HK-2 (cell line): ENCODE data around the gene SERGEF.

Experiments used
- DNase-seq: peaks from one replicate; pipeline ENCODE4 v3.0.0-alpha.2; 2018; ENCODE audit not compliant: unreplicated experiment

SERGEF gene

DNA sequence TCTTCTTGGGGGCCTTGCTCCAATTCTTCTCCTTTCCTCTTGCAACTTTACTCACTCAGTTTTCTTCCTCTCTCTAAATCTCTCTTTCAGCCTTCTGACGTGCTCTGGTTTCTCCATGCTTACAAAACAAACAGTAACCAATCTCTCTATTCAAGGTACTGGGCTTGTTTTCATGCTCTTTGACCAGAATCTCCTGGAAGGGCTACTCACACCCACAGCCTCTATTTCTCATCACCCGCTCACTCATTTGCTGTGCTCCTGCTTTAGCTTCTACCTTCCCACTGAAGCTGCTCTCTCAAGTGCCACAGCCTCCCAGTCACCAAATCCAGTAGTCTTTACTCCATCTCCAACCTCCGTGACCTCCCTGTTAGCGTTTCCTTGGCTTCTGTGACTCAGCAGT is 60.4 kb downstream of the SERGEF start:
- no peak for DNase-seq

DNA sequence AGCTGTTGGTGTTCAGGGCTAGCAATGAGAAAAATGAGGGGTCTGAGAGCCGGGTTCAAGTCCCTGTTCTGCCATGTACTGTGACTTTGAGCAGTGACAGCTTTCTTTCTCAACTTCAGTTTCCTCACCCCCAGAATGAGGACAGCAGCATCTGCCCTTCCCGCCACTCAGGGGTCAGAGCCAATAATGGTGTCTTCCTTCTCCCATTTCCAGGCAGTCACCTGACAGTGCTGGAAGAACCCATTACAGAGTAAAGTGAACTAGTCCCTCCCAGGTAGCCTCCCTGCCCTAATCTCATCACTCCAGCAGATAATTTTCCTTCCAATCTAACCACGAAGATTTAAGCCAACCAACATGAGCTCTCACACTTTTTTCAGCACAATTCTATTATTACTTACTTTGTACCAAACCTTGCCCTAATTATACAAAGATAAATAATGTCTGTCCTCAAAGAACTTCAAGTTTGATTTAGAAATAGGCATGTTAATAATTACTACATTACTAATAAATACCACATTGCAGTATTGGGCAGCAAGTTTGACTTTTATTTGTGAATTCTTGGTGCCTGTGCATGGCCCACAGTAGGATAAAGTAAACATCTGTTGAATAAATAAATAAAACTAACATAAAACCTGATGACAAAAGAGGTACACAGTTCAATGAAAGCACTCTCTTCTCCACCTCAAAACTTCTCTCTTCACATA is 61.0 kb downstream of the SERGEF start:
- no peak for DNase-seq

DNA sequence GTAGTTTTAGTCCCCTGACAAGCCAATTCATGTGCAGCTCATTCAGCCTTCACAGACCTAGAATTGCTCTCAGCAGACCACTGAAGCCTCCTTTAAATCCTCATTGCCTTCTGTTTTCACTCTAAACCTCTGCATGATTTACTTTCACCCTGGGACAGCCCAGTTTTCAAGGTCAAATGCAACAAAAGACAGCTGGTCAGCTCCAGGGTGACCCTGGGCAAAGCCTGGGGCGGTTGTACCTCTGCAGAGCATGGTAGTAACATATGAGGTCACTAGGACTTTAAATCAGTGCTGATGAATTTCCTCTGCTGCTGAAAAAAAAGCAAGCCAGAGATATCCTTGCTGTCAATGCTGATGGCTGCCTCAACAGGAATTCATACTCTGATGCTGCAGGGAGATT is 62.2 kb downstream of the SERGEF start:
- no peak for DNase-seq

DNA sequence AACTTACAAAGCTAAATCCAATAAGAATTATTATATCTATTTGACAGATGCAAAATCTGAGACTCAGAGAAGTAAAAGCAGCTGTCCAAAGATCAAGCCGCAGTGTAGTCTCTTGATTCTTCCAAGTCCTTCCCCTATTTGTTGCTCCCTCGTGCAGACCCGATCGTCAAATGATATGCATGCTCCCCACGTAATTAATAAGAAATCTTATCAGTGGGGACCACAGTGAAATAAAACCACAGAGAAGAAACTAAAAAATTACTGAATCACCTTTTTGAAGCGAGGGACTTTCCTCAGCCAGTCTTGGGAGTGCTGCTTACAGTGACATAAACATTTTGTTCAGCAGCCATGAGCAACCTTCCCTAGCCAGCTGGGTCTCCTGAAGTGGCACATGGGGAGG is 64.6 kb downstream of the SERGEF start:
- no peak for DNase-seq

DNA sequence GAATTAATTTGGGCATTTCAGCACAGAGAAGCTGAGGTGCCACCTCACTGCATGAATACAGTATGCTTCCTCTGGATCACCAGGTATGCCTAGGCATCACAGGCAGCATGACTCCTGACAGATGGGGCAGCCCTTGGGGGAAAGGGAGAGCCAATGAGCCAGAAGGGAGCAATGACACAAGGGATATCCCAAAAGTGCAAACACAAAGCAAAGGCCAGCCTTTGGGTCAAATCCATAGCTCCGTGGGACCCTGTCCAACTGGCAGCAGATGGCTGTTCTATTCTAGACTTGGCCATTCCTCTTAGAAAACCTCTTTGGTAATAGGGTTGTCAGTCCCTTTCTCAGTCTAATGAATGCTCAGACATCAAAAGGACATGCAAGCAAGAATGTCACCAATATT is 73.3 kb downstream of the SERGEF start:
- no peak for DNase-seq

DNA sequence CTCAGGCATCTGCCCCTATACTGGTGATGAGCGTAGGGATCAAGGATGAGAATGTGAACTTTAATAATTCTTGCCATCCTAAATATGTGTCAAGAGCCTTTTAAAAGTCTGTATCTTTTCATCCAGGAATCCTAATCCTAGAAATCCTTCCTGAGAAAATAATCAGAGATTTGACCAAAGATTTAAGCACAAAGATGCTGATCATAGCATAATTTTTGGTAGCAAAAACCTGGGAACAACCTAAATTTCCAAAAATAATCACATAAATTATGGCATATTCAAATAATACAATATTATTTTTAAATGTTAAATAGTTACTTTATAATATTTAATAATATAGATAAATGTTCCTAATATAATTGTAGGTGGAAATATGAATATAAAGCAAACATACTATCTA is 76.1 kb downstream of the SERGEF start:
- no peak for DNase-seq

DNA sequence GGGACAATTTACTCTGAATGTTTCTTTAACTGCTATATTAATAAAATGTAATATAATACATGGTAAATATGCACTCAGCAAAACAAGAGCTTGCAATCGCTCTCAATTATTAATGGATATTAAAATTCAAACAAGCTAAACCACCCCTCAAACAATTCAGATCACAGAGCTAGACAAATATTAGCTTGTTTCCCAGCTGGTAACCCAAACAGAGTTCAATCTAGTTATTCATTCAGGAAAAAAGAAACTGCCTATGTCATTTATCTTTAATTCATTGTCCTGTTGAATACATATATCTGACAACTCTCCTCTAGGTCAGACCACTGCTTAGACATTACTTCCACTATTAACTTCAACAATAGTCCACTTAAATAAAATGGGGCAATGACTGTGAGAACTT is 78.7 kb downstream of the SERGEF start:
- DNase-seq, result no peak

DNA sequence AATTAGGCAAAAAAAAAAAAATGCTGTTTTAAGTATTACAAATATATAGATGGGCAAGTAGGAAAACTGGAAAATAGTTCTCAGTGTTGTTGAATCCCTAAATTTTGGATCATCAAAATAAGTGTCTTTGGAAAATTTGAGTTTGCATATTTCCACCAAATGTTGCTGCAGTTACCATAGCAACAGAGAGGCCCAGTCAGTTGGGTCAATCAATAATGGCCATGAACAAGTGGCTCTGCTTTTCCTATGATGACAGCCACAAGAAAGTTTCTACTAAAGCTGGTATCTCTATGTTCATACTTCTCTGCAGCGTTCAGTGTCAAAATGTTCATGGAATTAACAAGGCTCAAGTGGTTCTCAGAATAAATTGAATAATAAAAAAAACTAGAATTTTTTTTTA is 79.1 kb downstream of the SERGEF start:
- no peak for DNase-seq

DNA sequence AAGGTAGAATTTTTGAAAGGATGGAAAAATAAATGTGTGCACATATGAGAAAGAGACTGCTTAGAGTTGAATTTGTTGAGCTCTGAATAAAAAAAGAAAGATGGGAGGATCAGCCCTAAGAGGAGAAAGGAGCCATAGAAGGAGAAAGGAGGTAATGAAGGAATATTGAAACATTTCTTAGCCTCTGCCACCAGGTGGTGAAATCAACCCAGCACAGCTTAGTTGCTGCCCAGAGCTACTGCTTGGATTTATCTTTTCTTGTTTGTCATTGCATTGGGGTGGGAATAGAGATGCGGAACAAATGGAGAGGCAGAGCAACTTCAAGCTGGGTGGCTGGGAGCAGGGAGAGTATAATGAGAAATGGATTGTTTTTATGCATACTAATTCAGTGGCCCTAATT is 80.4 kb downstream of the SERGEF start:
- no peak for DNase-seq

DNA sequence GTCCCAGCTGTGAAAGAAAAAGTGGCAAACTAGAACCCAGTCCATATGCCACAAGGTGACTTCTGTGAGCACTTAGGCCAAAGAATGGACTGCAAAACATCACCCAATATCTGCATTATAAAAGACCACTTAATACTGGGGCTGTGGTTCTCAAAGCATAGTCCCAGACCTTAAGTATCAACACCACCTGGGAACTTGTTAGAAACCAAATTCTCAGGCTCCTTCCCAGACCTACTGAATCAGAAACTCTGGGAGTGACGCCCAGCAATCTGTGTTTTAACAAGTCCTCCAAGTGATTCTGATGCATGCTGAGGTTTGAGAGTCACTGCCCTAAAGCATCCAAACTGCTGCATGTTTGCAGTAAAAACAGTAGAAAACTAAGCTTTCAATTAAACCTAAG is 81.3 kb downstream of the SERGEF start:
- no peak for DNase-seq

DNA sequence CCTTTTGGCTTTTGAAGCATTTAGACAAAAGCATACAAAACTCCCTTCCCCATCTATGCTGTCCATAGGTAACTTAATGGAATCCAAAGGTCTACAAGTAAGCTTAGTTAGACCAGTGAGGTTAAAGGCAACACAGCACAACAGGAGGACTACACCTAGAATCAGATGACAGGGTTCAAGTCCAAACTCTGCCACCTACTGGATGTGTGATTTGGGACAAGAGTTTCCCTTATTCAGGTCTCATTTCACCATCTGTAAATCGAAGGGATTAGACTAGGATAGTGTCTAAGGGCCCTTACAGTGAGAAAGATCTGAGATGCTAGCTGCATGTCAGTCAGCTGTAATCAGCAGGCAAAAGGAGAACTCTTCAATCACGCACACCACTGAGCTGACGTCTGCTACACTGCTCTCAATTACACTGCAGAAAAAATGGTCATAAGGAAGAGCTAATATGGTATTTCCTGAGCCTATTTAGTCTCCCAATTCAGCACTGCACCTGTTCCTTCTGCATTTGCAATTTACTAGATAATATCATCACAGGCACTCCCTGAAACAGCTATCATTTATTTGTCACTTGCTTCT is 82.2 kb downstream of the SERGEF start:
- no peak for DNase-seq

DNA sequence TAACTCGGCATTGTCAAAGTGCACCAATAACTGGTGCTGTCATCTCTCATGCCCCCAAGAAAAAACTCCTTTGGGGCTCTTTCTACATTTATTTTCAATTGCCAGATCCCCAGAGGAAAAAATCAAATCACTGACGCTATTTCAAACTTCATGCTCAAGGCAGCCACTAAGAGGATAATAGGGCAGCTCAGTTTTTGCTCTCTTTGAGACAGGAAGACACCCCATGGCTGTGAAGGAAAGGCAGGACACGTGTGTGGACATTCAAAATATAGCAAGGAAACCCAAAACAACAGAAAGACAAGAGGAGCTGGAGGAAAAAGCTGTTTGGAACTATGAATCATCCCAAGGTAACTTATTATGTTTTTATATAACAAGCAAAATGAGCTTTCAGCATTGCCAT is 83.7 kb downstream of the SERGEF start:
- DNase-seq, result no peak

DNA sequence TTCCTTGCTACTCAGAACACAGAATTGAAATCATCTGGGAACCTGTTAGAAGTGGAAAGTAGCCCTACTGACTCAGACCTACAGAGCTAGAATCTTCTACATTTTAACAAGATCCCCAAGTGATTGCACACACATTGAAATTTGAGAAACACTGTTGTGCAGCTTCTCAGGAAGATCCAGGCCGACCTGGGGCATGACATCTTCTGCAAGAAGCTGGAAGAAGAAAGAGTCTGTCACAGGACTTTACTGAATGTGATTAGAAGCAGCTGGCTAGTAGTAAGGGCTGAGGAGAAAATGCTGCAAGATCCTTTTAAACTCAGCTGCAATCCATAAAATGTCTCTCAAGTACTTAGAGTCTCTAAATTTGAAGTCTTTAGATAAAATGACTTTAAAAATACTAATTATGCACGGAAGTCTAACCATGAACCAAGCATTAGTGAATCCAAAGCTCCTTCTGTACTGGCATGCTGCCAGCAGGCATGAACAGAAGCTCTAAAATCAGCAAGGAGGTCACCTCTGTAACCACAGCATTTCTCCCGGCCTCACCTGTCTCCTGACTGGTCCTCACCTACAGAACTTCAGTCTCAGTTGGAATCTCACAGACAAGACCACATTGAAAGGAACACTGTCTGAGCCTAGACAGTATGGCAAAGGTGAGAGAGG is 85.0 kb downstream of the SERGEF start:
- DNase-seq, result no peak

DNA sequence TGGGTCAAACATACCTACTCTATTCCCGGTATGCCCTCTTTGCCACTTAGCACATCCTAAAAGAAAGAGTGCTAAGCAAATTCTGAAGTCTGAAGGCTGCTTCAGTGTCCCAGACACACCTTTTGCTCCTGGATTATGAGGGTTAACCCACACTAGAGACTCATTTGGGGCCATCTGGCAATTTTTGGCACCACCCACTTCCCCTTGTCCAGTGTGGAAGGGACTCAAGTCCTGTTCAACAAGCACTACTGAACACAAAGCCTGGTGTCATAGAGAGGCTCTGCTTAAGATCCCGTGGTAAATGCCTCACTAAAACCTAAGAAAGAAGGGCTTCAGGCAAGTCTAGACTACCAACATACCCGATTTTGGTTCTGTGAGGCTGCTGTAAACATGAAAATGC is 85.8 kb downstream of the SERGEF start:
- no peak for DNase-seq

DNA sequence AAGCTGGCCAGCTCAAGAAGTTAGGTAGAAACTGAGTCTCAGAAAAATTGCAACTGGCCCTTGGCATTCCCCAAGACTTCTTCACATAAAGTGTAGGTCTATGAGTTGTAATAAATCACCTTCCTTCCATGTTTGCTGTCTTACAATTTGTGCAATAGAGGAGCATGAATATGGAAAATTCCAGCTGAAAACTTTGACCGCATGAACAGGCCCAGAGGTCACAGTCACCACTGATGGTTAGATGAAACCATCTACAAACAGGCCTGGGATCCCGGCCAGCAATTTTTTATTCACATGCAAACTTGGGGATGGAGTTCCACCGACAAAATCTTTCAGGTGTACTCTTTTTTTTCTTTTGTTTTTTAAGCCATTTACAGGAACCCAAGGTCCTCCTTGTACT is 88.1 kb downstream of the SERGEF start:
- no peak for DNase-seq

DNA sequence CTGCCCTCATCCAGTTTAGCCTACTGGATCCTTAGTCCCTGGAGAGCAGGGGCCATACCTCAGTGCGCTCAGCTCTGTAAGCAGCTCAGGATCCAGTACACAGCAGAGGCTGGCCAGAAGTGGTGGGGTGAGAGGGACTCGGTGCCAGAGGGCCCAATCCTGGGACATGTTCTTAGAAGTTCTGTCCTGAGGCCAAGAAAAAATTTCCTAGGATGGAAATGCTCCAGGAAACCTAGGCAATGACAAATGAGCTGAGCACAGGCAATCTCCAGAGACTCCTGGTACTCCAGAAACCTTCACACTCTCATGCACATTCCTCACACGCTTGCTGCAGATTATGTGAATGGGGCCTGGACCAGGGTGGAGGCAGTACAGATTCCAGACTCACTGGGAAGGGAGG is 89.6 kb downstream of the SERGEF start:
- DNase-seq, result no peak

DNA sequence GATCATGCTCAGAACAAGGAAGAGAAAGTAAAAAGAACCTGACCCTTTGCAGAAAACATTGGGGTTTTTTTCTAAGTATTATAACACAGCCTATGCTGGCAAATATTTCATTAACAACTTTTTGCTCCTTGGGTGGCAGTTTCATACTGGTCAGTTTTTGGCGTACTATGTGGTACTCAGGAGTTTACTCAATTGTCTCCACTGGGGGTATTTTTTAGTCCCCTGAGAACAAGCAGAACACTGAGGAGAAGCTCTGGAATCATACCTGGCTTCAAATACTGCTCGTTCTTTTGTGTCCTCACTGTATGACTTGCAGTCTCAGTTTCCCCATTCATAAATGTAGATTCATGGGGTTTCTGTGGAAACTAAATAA is 90.4 kb downstream of the SERGEF start:
- DNase-seq, result no peak

DNA sequence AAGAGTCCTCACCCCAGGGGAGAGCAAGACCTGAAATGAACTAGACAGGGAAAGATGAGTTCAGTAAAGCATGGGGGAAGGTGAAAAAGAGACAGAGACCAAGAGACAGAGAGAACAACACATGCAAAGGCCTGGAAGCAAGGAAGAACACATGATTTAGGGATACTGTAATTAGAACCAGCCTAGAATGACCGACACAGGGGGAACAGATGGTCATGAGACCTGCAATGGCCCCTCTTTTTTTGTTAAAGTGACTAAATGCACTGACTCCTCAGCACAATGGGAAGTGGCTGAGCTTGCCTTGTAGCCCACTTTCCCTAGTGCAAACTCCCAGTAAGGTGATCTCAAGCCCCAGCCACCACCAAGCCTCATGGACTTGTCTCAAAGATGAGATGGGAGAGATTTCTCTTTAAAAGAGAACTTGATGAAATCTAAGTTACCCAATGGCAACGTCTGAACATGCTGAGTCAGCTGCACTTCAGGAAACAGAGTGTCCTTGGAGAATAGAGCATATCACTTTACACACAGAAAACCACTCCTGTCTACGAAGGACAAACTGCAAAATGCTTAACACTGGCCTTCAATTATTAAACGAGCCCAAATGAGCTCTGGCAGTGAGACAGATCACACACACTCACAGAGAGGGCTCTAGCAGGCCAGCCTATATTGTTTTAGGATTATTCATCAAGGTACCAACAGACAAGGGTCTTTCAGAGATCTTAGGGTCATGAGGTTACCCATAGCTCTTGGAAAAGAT is 91.0 kb downstream of the SERGEF start:
- no peak for DNase-seq

DNA sequence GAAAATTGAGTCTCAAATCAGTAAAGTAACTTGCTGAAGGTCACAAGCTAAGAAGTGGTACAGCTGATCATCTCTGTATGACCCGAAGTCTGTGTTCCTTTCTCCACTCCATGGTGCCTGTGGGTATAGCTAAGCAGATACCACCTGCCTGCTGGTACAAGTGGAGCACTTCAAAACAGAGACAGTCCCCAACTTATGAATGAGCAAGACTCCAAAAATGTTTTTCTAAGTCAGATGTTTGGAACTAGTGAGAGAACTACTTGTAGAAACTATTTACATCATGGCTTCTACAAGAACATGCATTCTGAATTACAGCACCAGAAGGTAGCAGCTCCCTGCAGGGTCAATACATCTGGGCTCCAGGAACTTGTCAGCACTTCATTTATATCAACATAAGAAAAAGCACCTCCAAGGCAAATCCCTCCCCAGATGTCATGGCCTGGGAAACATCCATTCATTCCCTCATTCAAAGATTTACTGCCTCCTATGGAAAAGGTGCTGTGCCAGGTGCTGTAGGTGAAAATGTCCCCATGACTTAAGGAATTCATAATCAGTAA is 94.7 kb downstream of the SERGEF start:
- no peak for DNase-seq

DNA sequence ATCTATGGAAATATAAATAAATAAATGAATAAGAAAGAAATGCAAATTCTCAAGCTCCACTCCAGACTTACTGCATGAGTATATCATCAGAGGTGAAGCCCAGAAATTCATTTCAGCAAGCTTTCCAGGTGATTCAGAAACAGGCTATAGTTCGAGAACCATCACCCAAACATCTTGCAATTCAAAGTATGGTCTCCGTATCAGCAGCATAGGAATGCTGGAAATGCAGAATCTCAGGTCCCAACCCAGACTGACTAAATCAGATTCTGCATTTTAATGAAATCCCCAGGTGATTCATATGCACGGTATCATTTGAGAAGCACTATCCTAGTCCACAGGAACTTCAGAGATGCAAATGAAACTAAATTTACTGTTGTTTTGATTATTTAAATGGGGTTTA is 95.3 kb downstream of the SERGEF start:
- DNase-seq, result no peak

DNA sequence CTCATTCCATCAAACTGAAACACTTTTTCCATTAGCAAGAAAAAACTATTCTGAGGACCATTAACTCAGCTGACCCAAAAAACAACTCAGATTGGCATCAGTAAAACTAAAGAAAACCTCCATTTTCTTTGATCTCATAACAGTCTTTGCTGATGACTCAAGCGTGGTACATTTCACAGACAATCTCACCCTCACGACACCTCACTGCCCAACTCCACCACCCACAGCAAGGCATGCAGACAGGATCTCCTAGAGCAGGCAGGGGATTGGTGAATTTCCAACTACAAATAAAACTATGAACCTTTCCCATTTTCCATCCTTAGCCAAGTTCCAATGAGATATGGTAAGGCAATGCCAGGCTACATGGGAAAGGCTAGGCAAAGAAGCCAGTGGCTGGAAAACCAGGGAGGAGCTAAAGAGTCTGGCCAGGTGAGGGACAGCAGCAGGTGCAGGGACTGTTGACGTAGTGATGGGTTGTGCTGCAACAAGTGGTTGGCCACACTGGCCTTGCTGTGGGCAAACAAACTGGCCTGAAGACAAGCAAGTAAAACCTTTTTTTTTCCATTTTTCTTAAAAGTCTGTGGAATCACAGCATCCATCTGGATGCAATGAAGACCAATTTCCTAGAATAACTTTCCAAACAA is 97.2 kb downstream of the SERGEF start:
- DNase-seq, result no peak

DNA sequence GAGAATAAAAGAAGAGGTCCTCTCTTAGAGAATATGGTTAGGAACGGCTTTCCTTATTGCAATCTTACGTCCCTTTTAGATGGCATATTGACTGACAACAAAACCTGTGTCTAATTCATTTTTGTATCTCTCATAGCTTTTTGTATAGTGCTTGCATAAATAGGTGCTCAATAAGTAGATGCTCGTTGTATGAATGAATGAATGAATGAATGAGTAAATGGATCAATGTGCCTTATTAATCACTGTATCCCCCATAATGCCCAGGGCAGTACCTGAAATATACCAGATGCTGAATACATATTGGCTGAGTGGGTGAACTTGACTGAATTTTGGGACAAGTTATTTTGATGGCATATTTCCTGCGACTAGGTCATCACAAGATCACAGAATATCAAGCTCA is 97.9 kb downstream of the SERGEF start:
- DNase-seq, result no peak
